PC-3 (cell line): ENCODE results near the gene FBN2.

Experiments used
- EZH2 ChIP-seq: fragments of 300-600 bp; sonication (generic); IDR thresholded peaks from one replicate; pipeline ENCODE4 v1.6.1; 2017; ENCODE audit warnings: antibody characterized with exemption, mild to moderate bottlenecking, low read length; ENCODE audit not compliant: unreplicated experiment
- EZH2phosphoT487 ChIP-seq: fragments of 300-600 bp; sonication (generic); IDR thresholded peaks from 2 replicates; pipeline ENCODE4 v1.6.1; 2018; ENCODE audit warnings: mild to moderate bottlenecking, antibody characterized with exemption, low read length, borderline replicate concordance
- TF ChIP-seq, protein P1 (sequence below): fragments of 300-600 bp; sonication (generic); conservative IDR thresholded peaks from 2 replicates; pipeline ENCODE4 v1.5.1; 2017; ENCODE audit warnings: antibody characterized with exemption, low read depth, mild to moderate bottlenecking, low read length

DNA sequence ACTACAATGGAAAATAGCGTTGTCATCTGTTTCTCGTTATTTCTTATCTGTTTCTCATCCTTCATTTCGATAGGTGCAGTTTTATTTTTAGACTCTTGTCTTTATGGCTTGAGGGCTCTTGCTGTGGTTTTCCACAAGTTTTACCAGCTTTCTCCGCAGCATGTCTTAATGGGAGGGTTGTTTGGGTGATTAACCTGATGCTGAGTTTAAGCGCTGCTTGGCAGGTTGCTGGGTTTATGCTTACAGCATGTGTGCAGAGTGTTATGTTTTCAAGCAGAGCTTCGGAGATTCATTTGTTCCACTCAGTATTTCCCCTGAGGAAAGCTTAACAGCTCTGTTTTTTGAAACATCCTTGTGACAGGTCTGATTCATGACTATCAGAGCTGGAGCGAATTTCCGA is 300.5 kb downstream of the FBN2 start:
- TF ChIP-seq, protein P1, sequence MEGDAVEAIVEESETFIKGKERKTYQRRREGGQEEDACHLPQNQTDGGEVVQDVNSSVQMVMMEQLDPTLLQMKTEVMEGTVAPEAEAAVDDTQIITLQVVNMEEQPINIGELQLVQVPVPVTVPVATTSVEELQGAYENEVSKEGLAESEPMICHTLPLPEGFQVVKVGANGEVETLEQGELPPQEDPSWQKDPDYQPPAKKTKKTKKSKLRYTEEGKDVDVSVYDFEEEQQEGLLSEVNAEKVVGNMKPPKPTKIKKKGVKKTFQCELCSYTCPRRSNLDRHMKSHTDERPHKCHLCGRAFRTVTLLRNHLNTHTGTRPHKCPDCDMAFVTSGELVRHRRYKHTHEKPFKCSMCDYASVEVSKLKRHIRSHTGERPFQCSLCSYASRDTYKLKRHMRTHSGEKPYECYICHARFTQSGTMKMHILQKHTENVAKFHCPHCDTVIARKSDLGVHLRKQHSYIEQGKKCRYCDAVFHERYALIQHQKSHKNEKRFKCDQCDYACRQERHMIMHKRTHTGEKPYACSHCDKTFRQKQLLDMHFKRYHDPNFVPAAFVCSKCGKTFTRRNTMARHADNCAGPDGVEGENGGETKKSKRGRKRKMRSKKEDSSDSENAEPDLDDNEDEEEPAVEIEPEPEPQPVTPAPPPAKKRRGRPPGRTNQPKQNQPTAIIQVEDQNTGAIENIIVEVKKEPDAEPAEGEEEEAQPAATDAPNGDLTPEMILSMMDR, result no peak
- no peak for TF ChIP-seq EZH2
- no peak for TF ChIP-seq EZH2phosphoT487
